Mesenteric fat pad (tissue), 1 donor: ENCODE measurements around the gene DDC. TPM values are rescaled to one million over a fixed set of nuclear protein-coding genes. Genes with fewer than 3 reads are reported as not detected.
"Not testable (repeated sequence)": the region's sequence is repeated elsewhere in the genome, so short reads cannot be mapped to it uniquely, and the experiment has no call there.

Experiments
- DNase-seq: peaks from one replicate; pipeline ENCODE4 v3.0.0-alpha.2; 2020; ENCODE audit warnings: low spot score
- total RNA-seq: library from RNA; stranded (reverse); fragmentation: NEBNext Ultra II Directional; extraction: Animal tissue kit (Norgen Biotek cat#: 25700); gene quantifications from one replicate; pipeline ENCODE4 v1.2.1, GENCODE V29; 2021
- donor health status: DM: yes; HTN: yes; CAD: no.

DDC gene
- total RNA-seq, 1 donor from 2014 or later, result 1.0 TPM

GRCh38 chr7:50556247-50556991 lies 8.8 kb downstream of the DDC start:
- no peak for DNase-seq

GRCh38 chr7:50555594-50556140 lies 9.5 kb downstream of the DDC start:
- DNase-seq, result no peak

- DNase-seq, result no peak
Measured at GRCh38 chr7:50554431-50555322, 10.5 kb downstream of the DDC start.

GRCh38 chr7:50553973-50554372 lies 11.2 kb downstream of the DDC start:
- no peak for DNase-seq

GRCh38 chr7:50552921-50553320 lies 12.3 kb downstream of the DDC start:
- DNase-seq, result no peak

- DNase-seq, result no peak
Measured at GRCh38 chr7:50552139-50552538, 13.1 kb downstream of the DDC start.

- DNase-seq, result not testable (repeated sequence)
Measured at GRCh38 chr7:50545613-50546012, 19.6 kb downstream of the DDC start.

- DNase-seq, result no peak
Measured at GRCh38 chr7:50544992-50545391, 20.2 kb downstream of the DDC start.

- DNase-seq, result no peak
Measured at GRCh38 chr7:50543776-50544442, 21.3 kb downstream of the DDC start.

- DNase-seq, result no peak
Measured at GRCh38 chr7:50542132-50542531, 23.1 kb downstream of the DDC start.

GRCh38 chr7:50540785-50541579 lies 24.2 kb downstream of the DDC start:
- DNase-seq, result no peak

GRCh38 chr7:50539725-50540124 lies 25.5 kb downstream of the DDC start:
- DNase-seq, result no peak

GRCh38 chr7:50538478-50538877 lies 26.7 kb downstream of the DDC start:
- DNase-seq, result no peak

- no peak for DNase-seq
Measured at GRCh38 chr7:50537417-50537816, 27.8 kb downstream of the DDC start.

- not testable (repeated sequence) for DNase-seq
Measured at GRCh38 chr7:50535291-50535711, 29.9 kb downstream of the DDC start.

- DNase-seq, result no peak
Measured at GRCh38 chr7:50534690-50535290, 30.4 kb downstream of the DDC start.

GRCh38 chr7:50533866-50534265 lies 31.3 kb downstream of the DDC start:
- DNase-seq, result no peak

GRCh38 chr7:50531928-50532327 lies 33.3 kb downstream of the DDC start:
- no peak for DNase-seq

- no peak for DNase-seq
Measured at GRCh38 chr7:50531401-50531911, 33.7 kb downstream of the DDC start.

- no peak for DNase-seq
Measured at GRCh38 chr7:50530766-50531165, 34.4 kb downstream of the DDC start.
